ENCODE results near the gene TMTC1.
"Not testable (repeated sequence)": the region's sequence is repeated elsewhere in the genome, so short reads cannot be mapped to it uniquely, and the experiment has no call there.

Gene TMTC1

GRCh38 chr12:29783773-29784666 is at the start of gene TMTC1:
TSS of gene TMTC1 (minus strand) at chr12:29783942. CDS start at chr12:29783751, 191 bp downstream.
- no peak for DNase-seq (ENCODE audit: low read depth in 1 of 2, low spot score in 1 of 2)

- DNase-seq (ENCODE audit: low read depth in 1 of 2, low spot score in 1 of 2): no peak
Observed at GRCh38 chr12:29831173-29831572, 47.4 kb upstream of the TMTC1 start.

GRCh38 chr12:29830391-29830790 is 46.6 kb upstream of the TMTC1 start:
- no peak for DNase-seq (ENCODE audit: low read depth in 1 of 2, low spot score in 1 of 2)

- DNase-seq (ENCODE audit: low read depth in 1 of 2, low spot score in 1 of 2): no peak
Observed at GRCh38 chr12:29818916-29819623, 35.3 kb upstream of the TMTC1 start.

GRCh38 chr12:29816874-29817725 is 33.4 kb upstream of the TMTC1 start:
- DNase-seq (ENCODE audit: low read depth in 1 of 2, low spot score in 1 of 2): no peak

GRCh38 chr12:29809616-29810361 is 26.0 kb upstream of the TMTC1 start:
- not testable (repeated sequence) for DNase-seq (ENCODE audit: low read depth in 1 of 2, low spot score in 1 of 2)

- DNase-seq (ENCODE audit: low read depth in 1 of 2, low spot score in 1 of 2): no peak
Observed at GRCh38 chr12:29807129-29807528, 23.4 kb upstream of the TMTC1 start.

- no peak for DNase-seq (ENCODE audit: low read depth in 1 of 2, low spot score in 1 of 2)
Observed at GRCh38 chr12:29804019-29804418, 20.3 kb upstream of the TMTC1 start.

- DNase-seq (ENCODE audit: low read depth in 1 of 2, low spot score in 1 of 2): no peak
Observed at GRCh38 chr12:29799591-29799990, 15.8 kb upstream of the TMTC1 start.

- no peak for DNase-seq (ENCODE audit: low read depth in 1 of 2, low spot score in 1 of 2)
Observed at GRCh38 chr12:29797565-29798355, 14.0 kb upstream of the TMTC1 start.

- DNase-seq (ENCODE audit: low read depth in 1 of 2, low spot score in 1 of 2): no peak
Observed at GRCh38 chr12:29796823-29797263, 13.1 kb upstream of the TMTC1 start.

- DNase-seq (ENCODE audit: low read depth in 1 of 2, low spot score in 1 of 2): no peak
Observed at GRCh38 chr12:29795715-29796114, 12.0 kb upstream of the TMTC1 start.

- DNase-seq (ENCODE audit: low read depth in 1 of 2, low spot score in 1 of 2): no peak
Observed at GRCh38 chr12:29794862-29795261, 11.1 kb upstream of the TMTC1 start.

- DNase-seq (ENCODE audit: low read depth in 1 of 2, low spot score in 1 of 2): no peak
Observed at GRCh38 chr12:29792853-29793252, 9.1 kb upstream of the TMTC1 start.

- DNase-seq (ENCODE audit: low read depth in 1 of 2, low spot score in 1 of 2): no peak
Observed at GRCh38 chr12:29792132-29792531, 8.4 kb upstream of the TMTC1 start.

- DNase-seq (ENCODE audit: low read depth in 1 of 2, low spot score in 1 of 2): no peak
Observed at GRCh38 chr12:29782871-29783772, 620 bp downstream of the TMTC1 start.

GRCh38 chr12:29782285-29782870 is 1.4 kb downstream of the TMTC1 start:
- no peak for DNase-seq (ENCODE audit: low read depth in 1 of 2, low spot score in 1 of 2)

GRCh38 chr12:29781705-29782266 is 2.0 kb downstream of the TMTC1 start:
- no peak for DNase-seq (ENCODE audit: low read depth in 1 of 2, low spot score in 1 of 2)
